HepG2 (cell line): ENCODE data around the gene TMEM219.

Experiments used
- EZH2 ChIP-seq: conservative IDR thresholded peaks from 2 replicates; pipeline ENCODE4 v1.6.1; 2012; ENCODE audit warnings: mild to moderate bottlenecking, low read depth, low read length, moderate library complexity
- NR1H2 ChIP-seq: sonication (generic); formaldehyde crosslinking; IDR thresholded peaks from 2 replicates; pipeline ENCODE4 v1.8.1; 2022; ENCODE audit warnings: low read depth, missing genetic modification reagents, borderline replicate concordance
- ZNF136 ChIP-seq: sonication (generic); formaldehyde crosslinking; IDR thresholded peaks from 2 replicates; pipeline ENCODE4 v1.8.1; 2022; ENCODE audit warnings: low read depth, mild to moderate bottlenecking, moderate library complexity, missing genetic modification reagents

DNA sequence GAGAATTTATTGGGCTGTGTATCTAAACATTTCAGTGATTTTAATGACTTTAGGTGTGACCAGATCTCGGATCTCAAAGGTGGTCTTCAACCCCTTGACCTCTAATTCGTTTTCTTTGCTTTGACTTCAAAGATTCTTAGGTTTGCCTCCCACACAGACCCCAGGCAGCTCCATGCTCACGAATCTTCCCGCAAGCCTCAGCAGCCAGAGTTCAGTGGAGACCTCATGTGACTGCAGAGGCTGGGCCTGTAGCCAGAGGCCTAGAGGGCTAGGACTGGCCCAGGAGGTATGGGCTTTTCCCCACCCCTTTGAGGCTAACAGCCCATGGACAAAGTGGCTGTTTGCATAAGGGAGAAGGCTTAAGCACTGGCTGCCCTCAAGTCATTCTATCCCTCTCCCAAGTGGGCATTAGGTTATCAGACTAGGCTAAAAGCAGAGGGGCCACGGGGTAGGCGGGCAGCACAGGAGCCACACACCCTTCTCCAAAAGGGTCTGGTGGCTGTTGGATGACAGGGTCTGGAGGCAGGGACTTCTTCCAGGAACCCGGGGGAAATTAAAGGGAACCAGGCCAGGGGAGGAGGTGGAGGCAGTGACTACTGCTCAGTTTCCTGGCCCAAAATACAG, 30.6 kb downstream of the TMEM219 start:
- TF ChIP-seq EZH2: no peak
- no peak for TF ChIP-seq NR1H2 (CRISPR knock-in tag)
- no peak for TF ChIP-seq ZNF136 (CRISPR knock-in tag)
